Right renal pelvis (tissue), 4 donors: ENCODE data around the gene TIAM2. TPM values are rescaled to one million over a fixed set of nuclear protein-coding genes. Genes with fewer than 3 reads are reported as not detected.
A peak's percentile ranks its signal among the peaks of the same experiment; 100 is the strongest.
"Not testable (repeated sequence)": the region's sequence is repeated elsewhere in the genome, so short reads cannot be mapped to it uniquely, and the experiment has no call there.

ENCODE experiments used
- DNase-seq, 4 donors: peaks; one replicate each; pipeline ENCODE4 v3.0.0-alpha.2; 2013; ENCODE audit warnings: low read depth in 4 of 4, low spot score in 3 of 4, missing footprints in 1 of 4
- polyA plus RNA-seq, 4 donors: library from polyadenylated mRNA; unstranded; fragments of 120-200 nt; gene quantifications; one replicate each; pipeline ENCODE4 v1.2.1, GENCODE V29; 2013; ENCODE audit not compliant: insufficient read length in 4 of 4

TIAM2 gene
- polyA plus RNA-seq: 10 to 100 TPM; 16.9 to 23.4 (median 22.2) TPM

DNA sequence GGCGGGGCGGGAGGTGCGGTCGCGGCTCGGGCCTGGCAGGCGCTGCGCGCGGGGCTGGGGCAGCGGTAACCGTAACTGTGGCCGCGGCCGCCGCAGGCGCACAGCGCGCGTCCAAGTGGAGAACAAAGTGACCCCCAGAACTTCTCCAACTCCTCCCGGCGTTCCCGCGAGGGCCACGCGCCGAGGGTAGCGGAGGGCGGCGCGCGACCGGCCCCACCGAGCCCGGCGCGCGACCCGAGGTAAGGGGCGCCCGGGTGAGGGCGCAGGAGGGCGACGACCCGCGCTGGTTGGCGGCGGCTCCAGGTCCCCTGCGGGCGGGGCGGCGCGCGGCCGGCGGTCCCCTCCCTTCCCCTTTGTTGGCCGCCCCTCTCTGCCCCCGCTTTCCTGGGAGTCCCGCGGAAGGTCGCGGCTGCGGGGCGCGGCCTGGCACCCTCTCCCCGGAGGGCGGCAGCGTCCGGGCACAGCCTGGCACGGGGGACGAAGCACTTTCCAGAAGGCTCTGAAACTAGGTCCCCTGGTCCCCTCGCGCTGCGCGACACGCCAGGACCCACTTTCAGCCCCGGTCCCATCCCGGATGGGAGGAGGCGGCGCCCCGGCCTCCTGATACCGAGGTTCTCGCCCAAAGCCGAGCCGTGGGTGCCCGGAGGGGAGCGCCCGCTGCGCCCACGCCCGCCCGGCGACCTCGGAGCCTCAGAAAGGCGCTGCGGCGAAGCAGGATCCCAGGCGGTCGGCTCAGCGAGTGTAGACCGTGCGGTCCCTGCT is at the start of gene TIAM2:
TIAM2 (plus strand) TSS at position 62 of the 762 bp plus-strand sequence. CDS start 133,909 bp downstream, outside the sequence.
- DNase-seq: peak in 1 of 4 donors; percentile 25

DNA sequence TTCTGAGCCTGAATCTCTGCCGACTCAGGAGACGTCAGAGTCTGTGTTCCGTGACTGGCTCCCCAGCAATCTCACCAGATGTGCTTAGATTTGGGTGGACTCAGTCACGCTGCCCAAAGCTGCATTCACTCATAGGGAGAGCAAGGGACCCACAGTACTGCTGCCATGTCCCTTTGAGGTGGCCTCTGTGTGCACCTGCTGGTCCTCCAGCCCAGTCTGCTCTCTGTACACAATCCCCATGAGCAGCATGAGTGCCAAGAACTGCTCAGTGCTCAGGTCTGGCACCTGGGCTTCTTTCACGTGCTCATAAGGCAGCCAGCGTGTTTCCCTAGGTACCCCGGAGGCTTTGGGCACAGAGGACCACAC is 44.2 kb upstream of the TIAM2 start:
- no peak for DNase-seq

DNA sequence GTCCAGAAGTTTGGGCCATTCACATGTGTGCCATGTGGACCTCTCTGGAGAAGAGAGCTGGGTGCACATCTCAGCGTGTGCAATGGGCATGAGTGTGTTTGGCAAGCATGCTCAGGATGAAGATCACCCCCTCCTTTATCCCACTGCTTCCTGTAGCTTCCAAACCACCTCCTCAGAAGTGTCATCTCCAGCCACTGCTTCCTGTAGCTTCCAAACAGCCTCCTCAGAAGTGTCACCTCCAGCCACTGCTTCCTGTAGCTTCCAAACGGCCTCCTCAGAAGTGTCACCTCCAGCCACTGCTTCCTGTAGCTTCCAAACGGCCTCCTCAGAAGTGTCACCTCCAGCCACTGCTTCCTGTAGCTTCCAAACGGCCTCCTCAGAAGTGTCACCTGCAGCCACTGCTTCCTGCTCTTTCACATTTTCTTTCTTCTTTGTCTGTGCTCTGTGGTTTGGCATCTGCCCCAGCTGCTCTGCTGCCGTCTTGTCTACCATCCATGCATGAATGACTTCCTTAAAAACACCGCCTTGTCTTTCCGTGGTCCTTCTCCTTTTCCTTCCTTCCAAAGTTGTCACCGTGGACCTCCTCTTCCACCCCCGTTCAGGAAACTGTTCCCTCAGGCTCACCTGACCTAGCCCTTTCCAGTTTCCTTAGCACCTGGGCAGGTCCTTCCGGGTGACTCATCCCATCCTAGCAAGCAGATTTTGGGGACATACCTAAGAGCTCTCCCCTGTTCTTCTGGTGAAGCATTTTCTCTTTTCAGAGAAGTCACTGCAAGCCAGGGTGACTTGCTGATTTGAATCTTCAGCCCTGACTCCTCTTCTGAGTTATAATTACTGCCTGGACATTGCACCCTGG is 43.5 kb upstream of the TIAM2 start:
- DNase-seq: no peak

DNA sequence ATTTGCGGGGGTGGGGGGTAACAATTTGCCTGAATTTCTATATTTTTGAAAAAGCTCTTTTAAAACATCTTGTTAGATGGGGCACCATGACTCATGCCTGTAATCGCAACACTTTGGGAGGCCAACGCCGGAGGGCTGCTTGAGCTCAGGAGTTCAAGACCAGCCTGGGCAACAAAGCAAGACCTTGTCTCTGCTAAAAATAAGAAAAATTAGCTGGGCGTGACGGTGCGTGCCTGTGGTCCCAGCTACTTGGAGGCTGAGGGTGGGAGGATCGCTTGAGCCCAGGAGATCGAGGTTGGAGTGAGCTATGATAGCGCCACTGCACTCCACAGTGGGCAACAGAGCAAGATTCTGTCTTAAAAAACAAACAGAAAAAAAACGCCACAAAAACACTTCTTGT is 41.5 kb upstream of the TIAM2 start:
- no peak for DNase-seq

DNA sequence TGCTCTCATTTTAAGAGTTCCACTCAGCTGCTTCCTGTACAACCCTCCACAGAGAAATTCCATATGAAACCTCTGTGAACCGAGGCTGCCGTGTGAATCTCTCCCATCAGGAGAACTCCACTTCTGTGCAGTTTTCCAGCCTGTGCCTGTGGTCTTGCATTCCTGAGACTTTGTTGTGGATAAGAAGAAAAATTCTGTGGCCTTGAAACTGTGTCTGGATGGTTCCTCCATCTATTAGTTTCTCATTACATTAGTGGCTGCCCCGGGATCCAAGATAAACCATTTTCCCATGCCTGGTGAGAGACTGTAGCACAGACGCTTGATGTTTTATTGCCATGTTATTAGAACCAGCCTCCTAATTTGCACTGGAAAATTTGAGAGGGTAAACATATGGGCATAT is 40.8 kb upstream of the TIAM2 start:
- no peak for DNase-seq

DNA sequence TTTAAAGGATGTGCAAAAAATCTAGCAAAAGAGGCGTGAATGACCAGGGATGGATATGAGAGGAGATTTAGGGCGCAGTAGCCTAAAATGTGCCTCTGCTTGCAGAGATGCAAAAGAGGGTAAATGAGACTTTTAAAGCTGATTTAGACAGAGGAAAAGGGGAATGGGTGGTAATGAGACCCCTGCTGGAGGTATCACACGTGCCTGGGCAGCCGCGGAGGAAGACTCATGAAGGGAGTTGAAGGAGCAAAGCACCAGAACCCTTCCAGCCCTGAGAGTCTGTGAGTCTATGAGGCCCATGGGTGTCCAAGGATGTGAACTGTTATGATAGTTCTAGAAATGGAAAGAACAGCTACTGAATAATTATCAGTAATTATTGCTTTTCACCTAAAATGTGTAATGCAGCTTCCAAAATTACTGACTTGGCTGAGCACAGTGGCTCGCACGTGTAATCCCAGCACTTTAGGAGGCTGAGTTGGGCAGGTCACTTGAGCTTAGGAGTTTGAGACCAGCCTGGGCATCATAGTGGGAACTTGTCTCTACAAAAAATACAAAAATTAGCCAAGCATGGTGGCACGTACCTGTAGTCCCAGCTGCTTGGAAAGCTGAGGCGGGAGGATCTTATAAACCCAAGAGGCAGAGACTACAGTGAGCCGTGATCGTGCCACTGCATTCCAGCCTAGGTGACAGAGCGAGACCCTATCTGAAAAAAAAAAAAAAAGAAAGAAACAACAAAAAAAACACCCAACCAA is 38.2 kb upstream of the TIAM2 start:
- DNase-seq: no peak

DNA sequence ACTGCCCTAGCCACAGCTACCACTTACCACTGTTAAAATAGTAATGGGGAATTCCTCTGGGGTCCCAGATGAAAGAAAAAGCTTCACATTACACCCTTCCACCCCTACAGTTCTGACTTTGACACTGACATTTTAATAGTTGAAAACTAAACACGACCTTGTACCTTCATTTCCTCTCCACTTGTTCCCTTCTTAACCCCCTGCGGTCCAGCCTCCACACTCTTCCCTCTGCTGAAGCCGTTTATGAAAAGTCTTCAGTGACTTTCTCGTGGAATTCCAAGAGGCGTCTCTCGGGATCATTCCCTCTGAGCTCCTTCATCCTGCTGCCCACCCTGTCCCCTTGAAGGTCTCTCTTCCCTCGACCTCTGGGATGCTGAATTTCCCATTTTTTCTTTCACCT is 36.6 kb upstream of the TIAM2 start:
- no peak for DNase-seq

DNA sequence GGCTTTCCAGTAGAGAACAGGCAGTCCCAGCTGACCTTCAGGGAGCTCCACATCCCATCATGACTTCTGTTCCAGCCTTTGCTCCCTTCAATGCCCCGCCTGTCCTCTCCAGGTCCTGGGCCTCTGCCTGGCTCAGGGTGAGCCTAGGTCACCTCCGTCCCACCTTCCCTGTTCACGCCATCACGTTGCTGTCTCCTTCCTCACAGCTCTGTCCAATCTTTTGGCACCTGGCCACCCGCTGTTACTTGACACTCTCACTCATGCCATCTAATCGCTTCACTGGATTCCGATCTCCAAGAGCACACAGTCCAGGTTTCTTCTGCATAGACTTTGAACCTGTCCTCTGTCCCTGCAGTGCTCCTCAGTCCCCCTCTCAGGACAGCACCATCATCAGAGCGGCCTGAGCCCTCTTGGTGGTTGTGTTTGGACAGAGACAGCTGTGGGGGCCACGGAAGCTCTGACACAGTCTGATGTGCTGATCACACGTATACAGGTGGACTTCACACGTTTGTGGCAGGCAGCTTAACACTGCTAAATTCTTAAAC is 34.7 kb upstream of the TIAM2 start:
- no peak for DNase-seq

DNA sequence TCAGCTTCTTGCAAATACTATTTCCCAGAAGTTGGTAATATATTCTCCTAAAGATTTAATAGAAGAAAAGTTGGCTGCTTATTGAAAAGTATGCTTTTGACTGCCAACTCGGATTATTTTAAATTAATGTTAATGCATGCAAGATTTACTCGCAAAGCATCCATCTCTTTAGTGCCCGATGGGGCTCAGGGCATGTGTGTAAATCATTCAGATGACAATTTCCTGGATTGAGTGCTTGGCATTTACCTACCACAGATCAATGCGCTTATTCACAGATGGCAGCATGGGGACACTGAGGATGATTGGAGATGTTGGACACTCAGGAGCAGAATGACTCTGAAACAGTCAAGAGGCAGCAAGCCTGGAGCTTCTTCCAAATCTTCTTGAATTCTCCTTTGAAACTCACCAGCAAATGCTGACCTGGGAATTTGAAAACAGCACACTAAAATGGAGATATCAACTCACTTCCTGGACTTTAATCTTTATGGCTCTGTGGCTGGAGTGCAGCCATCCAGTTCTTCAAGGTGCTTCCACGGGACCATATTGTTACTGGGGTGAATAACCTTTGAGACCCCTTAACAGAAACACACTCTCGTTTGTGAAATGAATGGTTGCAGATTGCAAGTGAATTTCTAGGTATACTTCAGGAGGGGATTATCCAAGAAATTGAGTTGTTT is 34.1 kb upstream of the TIAM2 start:
- no peak for DNase-seq

DNA sequence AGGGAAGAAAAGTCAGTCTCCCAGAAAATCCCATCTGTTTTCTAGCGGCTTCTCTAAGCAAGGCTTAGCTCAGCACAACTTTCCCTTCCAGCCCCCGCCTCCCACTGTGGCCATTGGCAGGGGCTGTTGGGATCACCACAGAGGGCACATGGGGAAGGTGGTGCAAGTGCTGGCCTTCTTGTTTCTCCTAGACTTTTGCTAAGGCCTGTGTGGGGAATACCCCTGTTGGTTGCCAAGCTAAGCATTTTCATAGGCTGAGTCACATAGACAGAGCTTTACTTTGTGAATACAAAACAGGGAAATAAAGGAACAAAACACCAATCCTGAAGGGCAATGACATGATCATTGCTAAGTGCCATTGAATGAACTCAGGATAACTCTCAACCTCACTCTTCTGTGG is 32.4 kb upstream of the TIAM2 start:
- no peak for DNase-seq

DNA sequence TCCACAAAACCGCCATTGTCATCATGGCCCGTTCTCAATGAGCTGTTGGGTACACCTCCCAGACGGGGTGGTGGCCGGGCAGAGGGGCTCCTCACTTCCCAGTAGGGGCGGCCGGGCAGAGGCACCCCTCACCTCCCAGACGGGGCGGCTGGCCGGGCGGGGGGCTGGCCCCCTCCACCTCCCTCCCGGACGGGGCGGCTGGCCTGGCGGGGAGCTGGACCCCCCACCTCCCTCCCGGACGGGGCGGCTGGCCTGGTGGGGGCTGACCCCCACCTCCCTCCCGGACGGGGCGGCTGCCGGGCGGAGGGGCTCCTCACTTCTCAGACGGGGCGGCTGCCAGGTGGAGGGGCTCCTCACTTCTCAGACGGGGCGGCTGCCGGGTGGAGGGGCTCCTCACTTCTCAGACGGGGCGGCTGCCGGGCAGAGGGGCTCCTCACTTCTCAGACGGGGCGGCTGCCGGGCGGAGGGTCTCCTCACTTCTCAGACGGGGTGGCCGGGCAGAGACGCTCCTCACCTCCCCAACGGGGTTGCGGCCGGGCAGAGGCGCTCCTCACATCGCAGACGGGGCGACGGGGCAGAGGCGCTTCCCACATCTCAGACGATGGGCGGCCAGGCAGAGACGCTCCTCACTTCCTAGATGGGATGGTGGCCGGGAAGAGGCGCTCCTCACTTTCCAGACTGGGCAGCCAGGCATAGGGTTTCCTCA is 28.9 kb upstream of the TIAM2 start:
- DNase-seq: not testable (repeated sequence)

DNA sequence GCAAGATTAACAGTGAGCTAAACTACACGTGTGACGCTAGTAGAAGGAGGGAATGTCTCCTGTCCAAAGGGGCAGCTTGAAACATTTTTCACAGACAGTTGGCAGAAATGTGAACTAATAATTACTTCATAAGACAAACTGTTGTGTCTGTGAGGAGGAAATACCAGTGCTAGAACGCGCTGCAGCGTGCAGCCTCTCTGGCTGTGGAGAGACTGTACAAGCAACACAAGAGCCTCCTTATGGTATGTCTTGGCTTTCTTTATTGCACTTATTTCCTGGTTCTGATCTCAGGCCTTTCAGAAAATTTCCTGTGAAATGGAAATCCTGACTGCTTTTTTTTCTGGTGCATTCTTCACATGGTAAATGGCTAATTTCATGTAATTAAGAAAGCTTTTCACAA is 25.3 kb upstream of the TIAM2 start:
- no peak for DNase-seq

DNA sequence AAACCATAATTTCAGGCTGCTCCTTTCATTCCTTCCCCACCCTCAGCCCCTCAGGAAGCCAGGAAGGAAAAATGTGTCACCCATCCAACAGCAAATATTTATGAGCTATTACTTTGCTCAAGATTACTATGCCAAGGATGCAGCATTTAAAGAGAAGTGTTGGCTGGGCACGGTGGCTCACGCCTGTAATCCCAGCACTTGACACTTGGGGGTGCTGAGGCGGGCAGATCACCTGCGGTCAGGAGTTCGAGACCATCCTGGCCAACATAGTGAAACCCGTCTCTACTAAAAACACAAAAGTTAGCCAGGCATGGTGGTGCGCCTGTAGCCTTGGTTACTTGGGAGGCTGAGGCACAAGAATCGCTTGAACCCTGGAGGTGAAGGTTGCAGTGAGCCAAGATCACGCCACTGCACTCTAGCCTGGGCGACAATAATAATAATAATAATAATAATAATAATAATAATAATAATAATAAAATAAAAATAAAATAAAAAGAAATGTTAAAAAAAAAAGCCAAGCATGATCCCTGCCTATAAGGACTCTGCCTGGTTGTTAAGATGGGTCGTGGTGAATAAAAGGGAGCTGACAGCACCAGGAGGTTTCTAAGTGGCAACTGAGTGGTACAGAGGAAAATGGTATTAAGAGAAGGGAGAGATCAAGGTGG is 20.5 kb upstream of the TIAM2 start:
- no peak for DNase-seq

DNA sequence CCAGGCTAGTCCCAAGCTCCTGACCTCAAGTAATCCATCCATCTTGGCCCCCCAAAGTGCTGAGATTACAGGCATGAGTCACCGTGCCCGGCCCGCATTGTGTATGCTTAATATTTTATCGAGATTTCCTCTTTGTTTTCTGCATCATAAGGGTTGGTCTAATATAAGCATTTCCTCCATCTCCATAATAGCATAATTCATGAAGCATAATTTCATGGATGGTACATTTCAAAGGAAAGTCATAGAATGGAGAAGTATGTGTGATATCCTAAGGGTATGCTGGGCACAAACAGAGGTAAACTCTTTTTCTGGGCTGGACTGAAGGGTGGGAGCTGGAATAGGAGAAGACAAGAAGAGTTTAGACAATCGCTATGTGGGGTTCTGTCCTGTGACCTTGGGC is 17.5 kb upstream of the TIAM2 start:
- no peak for DNase-seq

DNA sequence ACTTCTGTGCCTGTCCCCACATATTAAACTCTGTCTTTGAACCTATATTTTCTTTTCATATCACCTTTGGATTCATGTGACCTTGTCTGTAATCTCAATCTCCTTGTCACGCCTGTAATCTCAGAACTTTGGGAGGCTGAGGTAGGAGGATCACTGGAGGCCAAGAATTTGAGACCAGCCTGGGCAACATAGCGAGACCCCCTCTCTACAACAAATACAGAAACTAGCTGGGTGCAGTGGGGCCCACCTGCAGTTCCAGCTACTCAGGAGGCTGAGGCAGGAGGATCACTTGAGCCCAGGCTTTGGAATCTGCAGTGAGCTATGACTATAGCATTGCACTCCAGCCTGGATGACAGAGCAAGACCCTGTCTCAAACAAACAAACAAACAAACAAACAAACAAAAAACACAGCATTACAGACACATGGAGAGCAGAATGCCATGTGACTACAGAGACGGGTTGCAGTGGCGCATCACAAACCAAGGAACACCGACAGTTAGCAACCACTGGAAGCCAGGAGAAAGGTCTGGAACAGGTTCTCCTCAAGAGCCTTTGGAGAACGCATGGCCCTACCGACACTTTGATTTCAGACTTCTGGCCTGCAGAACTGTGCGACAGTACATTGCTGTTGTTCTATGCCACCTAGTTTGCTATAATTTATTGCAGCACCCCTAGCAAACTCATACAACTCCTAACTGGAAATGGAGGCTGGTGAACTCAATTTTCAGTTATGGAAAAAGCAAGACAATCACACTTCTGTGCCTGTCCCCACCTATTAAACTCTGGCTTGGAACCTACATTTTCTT is 14.6 kb upstream of the TIAM2 start:
- no peak for DNase-seq

DNA sequence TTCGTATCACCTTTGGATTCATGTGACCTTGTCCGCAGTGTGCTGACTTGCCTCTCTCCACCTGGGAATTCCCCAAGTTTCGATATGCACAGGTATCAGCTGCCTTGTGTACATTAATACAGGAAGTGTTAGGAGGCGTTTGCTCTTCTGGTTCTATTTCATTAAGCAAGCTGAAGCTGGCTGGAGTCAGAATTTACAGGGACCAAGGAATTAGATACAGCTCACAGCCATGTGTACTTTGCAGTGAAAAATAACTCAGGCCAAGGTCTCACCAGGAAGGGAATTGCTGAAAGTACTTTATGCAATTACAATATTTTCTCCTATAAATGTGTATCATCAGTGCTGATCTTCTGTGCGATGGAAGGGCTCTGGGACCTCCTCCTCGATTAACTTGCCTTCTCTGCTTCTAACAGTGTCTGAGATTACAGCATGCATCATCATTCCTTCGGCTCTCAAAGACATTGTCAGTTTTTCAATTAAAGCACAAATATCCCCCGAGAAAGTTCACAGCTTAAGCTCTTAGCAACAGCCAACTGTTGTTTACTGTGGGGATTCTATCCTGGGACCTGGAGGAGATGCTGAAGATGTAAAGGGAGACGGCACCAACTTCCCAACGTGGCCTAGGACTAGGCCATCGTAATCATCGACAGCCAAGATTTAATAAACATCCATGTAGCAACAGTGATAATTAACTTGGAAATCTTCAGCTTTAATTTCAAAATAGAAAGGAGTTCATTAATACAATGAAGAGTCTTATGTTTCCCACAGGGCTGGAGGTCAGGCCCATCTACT is 13.8 kb upstream of the TIAM2 start:
- no peak for DNase-seq

DNA sequence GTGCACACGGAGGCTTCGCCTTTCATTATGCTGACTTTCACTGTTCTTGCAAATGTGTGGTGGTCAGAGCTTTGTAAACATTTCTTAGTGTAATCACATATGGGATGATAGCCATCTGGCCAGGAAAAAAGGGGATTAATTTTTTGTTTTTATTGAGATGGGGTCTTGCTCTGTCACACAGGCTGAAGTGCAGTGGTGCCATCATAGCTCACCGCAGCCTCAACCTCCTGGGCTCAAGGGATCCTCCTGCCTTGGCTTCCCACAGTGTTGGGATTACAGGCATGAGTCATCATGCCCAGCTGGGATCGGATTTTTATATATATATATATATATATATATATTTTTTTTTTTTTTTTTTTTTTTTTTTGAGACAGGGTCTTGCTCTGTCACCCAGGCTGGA is 11.0 kb upstream of the TIAM2 start:
- DNase-seq: no peak
